Uterus (tissue), 2 donors: ENCODE results near the gene ZP2.

Source experiments
- CTCF ChIP-seq, 4 experiments: fragments of 200-600 bp in 2 of 4; fragments of 450-650 bp in 2 of 4; sonication (generic) in 2 of 4; IDR thresholded peaks; one replicate each; pipeline ENCODE4 v1.5.1; 2016 to 2019; ENCODE audit warnings: antibody characterized with exemption in 4 of 4, mild to moderate bottlenecking in 2 of 4, moderate library complexity in 1 of 4
- POLR2A ChIP-seq, 2 donors: fragments of 450-650 bp; IDR thresholded peaks; one replicate each; pipeline ENCODE4 v1.6.1; 2016; ENCODE audit warnings: antibody characterized with exemption in 2 of 2, mild to moderate bottlenecking in 1 of 2, moderate library complexity in 1 of 2

GRCh38 chr16:21228361-21228872 is 17.0 kb upstream of the ZP2 start:
- TF ChIP-seq CTCF (IDR thresholded peaks at IDR 0.05): no peak
- TF ChIP-seq POLR2A (IDR thresholded peaks at IDR 0.05): no peak
